Stimulated activated CD8-positive, alpha-beta memory T cell treated with anti-CD3 and anti-CD28 coated beads, Interleukin-2, amount 100 ng/mL, for 48 hours (primary cell): ENCODE results near the gene HIVEP3.
"Not testable (repeated sequence)": the region's sequence is repeated elsewhere in the genome, so short reads cannot be mapped to it uniquely, and the experiment has no call there.

Experiments used
- DNase-seq, 2 donors: peaks; one replicate each; pipeline ENCODE4 v3.0.0-alpha.2; 2020; ENCODE audit warnings: low read depth in 2 of 2

The HIVEP3 gene

GRCh38 chr1:41921271-41921670 is 2.5 kb upstream of the HIVEP3 start:
- not testable (repeated sequence) for DNase-seq

GRCh38 chr1:41920658-41921057 is 1.9 kb upstream of the HIVEP3 start:
- DNase-seq = no peak

GRCh38 chr1:41919764-41920397 is 1.2 kb upstream of the HIVEP3 start:
- DNase-seq = peak; percentile 70 to 72

GRCh38 chr1:41919131-41919530 is 409 bp upstream of the HIVEP3 start:
- no peak for DNase-seq

GRCh38 chr1:41917835-41918449 is 780 bp downstream of the HIVEP3 start:
- no peak for DNase-seq

GRCh38 chr1:41917076-41917475 is 1.6 kb downstream of the HIVEP3 start:
- DNase-seq = no peak

- no peak for DNase-seq
These were observed 2.7 kb downstream of the HIVEP3 start for GRCh38 chr1:41915786-41916571.

GRCh38 chr1:41914516-41914915 is 4.2 kb downstream of the HIVEP3 start:
- no peak for DNase-seq

- no peak for DNase-seq
These were observed 5.7 kb downstream of the HIVEP3 start for GRCh38 chr1:41913014-41913413.

GRCh38 chr1:41908288-41908895 is 10.3 kb downstream of the HIVEP3 start:
- no peak for DNase-seq

GRCh38 chr1:41907446-41907845 is 11.3 kb downstream of the HIVEP3 start:
- DNase-seq = no peak

- no peak for DNase-seq
These were observed 11.8 kb downstream of the HIVEP3 start for GRCh38 chr1:41906943-41907342.

GRCh38 chr1:41905093-41905675 is 13.5 kb downstream of the HIVEP3 start:
- DNase-seq = no peak

- no peak for DNase-seq
These were observed 16.1 kb downstream of the HIVEP3 start for GRCh38 chr1:41902664-41903063.

GRCh38 chr1:41902159-41902577 is 16.6 kb downstream of the HIVEP3 start:
- no peak for DNase-seq

- DNase-seq = no peak
These were observed 17.2 kb downstream of the HIVEP3 start for GRCh38 chr1:41901551-41901950.

GRCh38 chr1:41900603-41901444 is 17.9 kb downstream of the HIVEP3 start:
- no peak for DNase-seq

GRCh38 chr1:41898191-41898713 is 20.5 kb downstream of the HIVEP3 start:
- DNase-seq = peak in 1 of 2 donors; percentile 42

- no peak for DNase-seq
These were observed 23.2 kb downstream of the HIVEP3 start for GRCh38 chr1:41895552-41895951.

GRCh38 chr1:41894808-41895483 is 23.8 kb downstream of the HIVEP3 start:
- no peak for DNase-seq
